AG04450 (cell line): ENCODE data around the gene R3HCC1L. TPM values are rescaled to one million over a fixed set of nuclear protein-coding genes. Genes with fewer than 3 reads are reported as not detected.

ENCODE experiments used
- CTCF ChIA-PET: fragments of 300-600, 350-600 bp; formaldehyde crosslinking; extraction: SDS; loops from one replicate; lab custom pipeline; 2022; ENCODE audit warnings: antibody characterized with exemption, inconsistent platforms; lab: Charles Lee
- POLR2A ChIA-PET: fragments of 350-600 bp; formaldehyde crosslinking; extraction: SDS; loops from one replicate; lab custom pipeline; 2021; ENCODE audit warnings: antibody characterized with exemption, inconsistent platforms; lab: Yijun Ruan, JAX
- DNase-seq: peaks from one replicate; pipeline ENCODE4 v3.0.0-alpha.2; 2011; ENCODE audit warnings: low read depth, low spot score
- H3K27ac ChIP-seq: one replicate; pipeline ENCODE4 v1.5.1; 2012; ENCODE audit warnings: low read depth, low read length, control low read depth
- H3K27me3 ChIP-seq: one replicate; pipeline ENCODE4 v1.6.0; 2012; ENCODE audit warnings: low read length; ENCODE audit not compliant: control insufficient read depth, insufficient read depth
- H3K4me3 ChIP-seq: 2 replicates; pipeline ENCODE4 v1.5.1; 2011; ENCODE audit warnings: mild to moderate bottlenecking, low read depth, low read length, control low read depth
- H3K9me3 ChIP-seq: 2 replicates; pipeline ENCODE4 v1.5.1; 2012; ENCODE audit warnings: low read length; ENCODE audit not compliant: control insufficient read depth, insufficient read depth
- CTCF ChIP-seq: IDR thresholded peaks from 2 replicates; pipeline ENCODE4 v1.5.1; 2011; ENCODE audit warnings: low read depth, low read length, control low read depth, inconsistent platforms
- polyA plus RNA-seq: library from polyadenylated mRNA; depleted of rRNA; stranded (reverse); fragments of >200 nt; gene quantifications from 2 replicates; pipeline ENCODE4 v1.2.3, GENCODE V29; 2011

The R3HCC1L gene
- polyA plus RNA-seq, 1 experiment: 14.4 TPM

DNA sequence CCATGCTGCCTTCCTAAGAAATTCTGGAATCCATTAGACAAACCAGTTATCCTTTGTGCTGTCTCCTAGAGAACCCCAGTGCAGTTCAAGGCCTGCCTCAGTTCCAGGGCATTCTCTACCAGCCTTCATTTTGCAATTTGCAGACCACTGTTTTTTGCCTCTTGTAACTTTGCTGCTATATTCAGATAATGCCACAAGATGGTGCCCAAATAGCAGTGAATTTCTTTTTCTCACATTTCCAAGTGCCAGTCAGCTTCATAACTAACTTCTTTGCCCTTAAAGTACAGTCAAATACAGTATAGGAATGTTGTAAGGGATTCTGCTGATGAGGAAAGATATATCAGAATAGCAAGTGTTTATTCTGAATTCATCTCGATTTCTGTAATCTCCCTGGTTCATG, 108.4 kb downstream of the R3HCC1L start:
- Histone ChIP-seq H3K27me3 (no peaks in the 10 kb centered on the region), H3K27ac (no peak overlapping the region), H3K4me3 (no peak overlapping the region), H3K9me3 (no peaks in the 10 kb centered on the region)
- POLR2A ChIA-PET: interaction anchor here (1.4 kb wide), 1 partner anchor 66 kb away, joined by 5 read pairs; no protein-coding TSS in a partner anchor
- peak; percentile 69 for TF ChIP-seq CTCF
- CTCF ChIA-PET: interaction anchor here (1.1 to 3.9 kb wide), 7 partner anchors 67 to 224 kb away, joined by 3 to 53 read pairs (median 5); no protein-coding TSS in a partner anchor
- DNase-seq: no peak

GRCh38 chr10:98244141-98244540, 109.7 kb downstream of the R3HCC1L start:
- POLR2A ChIA-PET: no interaction called here
- CTCF ChIA-PET: interaction anchor here (0.6 to 6.4 kb wide), 5 partner anchors 65 to 171 kb away, joined by 3 to 63 read pairs (median 3); partner anchors contain the start of gene PYROXD2
- no peak for DNase-seq
- Histone ChIP-seq H3K27me3 (no peaks in the 10 kb centered on the region), H3K9me3 (no peaks in the 10 kb centered on the region), H3K4me3 (no peak overlapping the region), H3K27ac (no peak overlapping the region)
- TF ChIP-seq CTCF: no peak

DNA sequence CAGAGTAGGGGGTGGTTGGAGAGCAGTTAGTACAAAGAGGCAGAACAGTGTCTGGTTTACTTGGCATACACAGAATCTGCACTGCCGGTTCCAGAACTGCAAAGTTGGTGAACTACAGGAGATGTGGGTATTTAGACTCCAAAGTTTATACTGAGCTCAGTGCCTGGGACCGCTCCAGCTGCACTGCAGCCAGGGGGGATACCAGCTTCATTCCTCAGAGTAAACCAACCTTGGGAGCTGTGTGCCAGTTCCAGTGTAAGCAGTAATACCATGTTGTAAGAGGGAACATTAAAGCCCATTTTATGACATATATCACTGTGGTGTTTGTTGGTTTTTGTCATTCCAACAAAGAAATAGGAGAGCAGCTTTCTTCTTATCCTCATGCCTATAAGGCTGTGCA, 110.1 kb downstream of the R3HCC1L start:
- DNase-seq: no peak
- no peak for TF ChIP-seq CTCF
- CTCF ChIA-PET: interaction anchor here (0.6 to 6.4 kb wide), 4 partner anchors 66 to 149 kb away, joined by 3 to 63 read pairs (median 3); no protein-coding TSS in a partner anchor
- Histone ChIP-seq H3K4me3 (no peak overlapping the region), H3K9me3 (no peaks in the 10 kb centered on the region), H3K27ac (no peak overlapping the region), H3K27me3 (no peaks in the 10 kb centered on the region)
- POLR2A ChIA-PET: no interaction called here

- Histone ChIP-seq H3K27ac (peak overlapping the region; percentile 53), H3K27me3 (no peaks in the 10 kb centered on the region), H3K9me3 (no peaks in the 10 kb centered on the region), H3K4me3 (no peak overlapping the region)
- DNase-seq: peak; percentile 47
- CTCF ChIA-PET: interaction anchor here (0.6 to 6.4 kb wide), 4 partner anchors 46 to 148 kb away, joined by 3 to 63 read pairs (median 4); no protein-coding TSS in a partner anchor
- POLR2A ChIA-PET: no interaction called here
- no peak for TF ChIP-seq CTCF
Observed at GRCh38 chr10:98246911-98247805, 112.7 kb downstream of the R3HCC1L start.

DNA sequence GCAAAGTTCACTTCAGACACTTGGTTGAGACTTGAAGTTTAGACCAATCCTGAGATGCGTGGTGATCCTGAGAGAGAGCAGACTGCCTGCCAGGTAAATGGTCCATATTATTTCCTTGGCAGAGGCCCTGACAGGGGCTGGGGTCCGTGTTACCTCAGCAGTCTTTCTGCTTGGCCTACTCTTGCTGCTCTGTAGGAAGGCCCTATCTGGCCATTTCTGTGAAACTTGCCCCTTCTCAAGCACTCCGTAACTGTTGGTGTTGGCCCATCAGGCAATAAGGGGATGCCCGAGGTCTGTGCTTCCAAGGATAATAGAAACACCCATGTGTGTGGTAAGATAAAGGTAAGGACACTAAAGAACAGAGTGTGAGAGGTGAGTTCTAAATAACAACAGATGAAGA, 113.6 kb downstream of the R3HCC1L start:
- no peaks in the 10 kb centered on the region for H3K9me3 ChIP-seq
- CTCF ChIA-PET: interaction anchor here (6.4 kb wide), 1 partner anchor 62 kb away, joined by 63 read pairs; no protein-coding TSS in a partner anchor
- H3K4me3 ChIP-seq: no peak overlapping the region
- POLR2A ChIA-PET: interaction anchor here (1.2 kb wide), 1 partner anchor 20 kb away, joined by 5 read pairs; no protein-coding TSS in a partner anchor
- no peak for DNase-seq
- TF ChIP-seq CTCF: no peak
- H3K27ac ChIP-seq: no peak overlapping the region
- no peaks in the 10 kb centered on the region for H3K27me3 ChIP-seq
